HTERT RPE-1 (cell line): ENCODE results near the gene SYNDIG1.

Source experiments
- in situ Hi-C: fragments of 300-500 bp; cut with MboI; formaldehyde crosslinking; loops from 4 replicates; pipeline ENCODE4 v1.14.3; 2020; ENCODE audit warnings: low sequenced_read_pairs

The SYNDIG1 gene

GRCh38 chr20:24469116-24469893, at the start of gene SYNDIG1:
SYNDIG1 (plus strand) TSS chr20:24469629; CDS start chr20:24543098, 73,469 bp downstream.
- in situ Hi-C loops = no loop called here

- in situ Hi-C loops = no loop called here
These were observed 49.6 kb upstream of the SYNDIG1 start for GRCh38 chr20:24419786-24420185.

- in situ Hi-C loops = no loop called here
These were observed 48.9 kb upstream of the SYNDIG1 start for GRCh38 chr20:24420567-24420966.

GRCh38 chr20:24421071-24421470, 48.4 kb upstream of the SYNDIG1 start:
- in situ Hi-C loops = no loop called here

GRCh38 chr20:24422091-24422760, 47.2 kb upstream of the SYNDIG1 start:
- in situ Hi-C loops = no loop called here

- in situ Hi-C loops = no loop called here
These were observed 45.8 kb upstream of the SYNDIG1 start for GRCh38 chr20:24423390-24424313.

GRCh38 chr20:24425523-24426135, 43.8 kb upstream of the SYNDIG1 start:
- in situ Hi-C loops = no loop called here

- in situ Hi-C loops = no loop called here
These were observed 38.0 kb upstream of the SYNDIG1 start for GRCh38 chr20:24431279-24432045.

GRCh38 chr20:24432046-24432442, 37.4 kb upstream of the SYNDIG1 start:
- in situ Hi-C loops = no loop called here

GRCh38 chr20:24436160-24436559, 33.3 kb upstream of the SYNDIG1 start:
- in situ Hi-C loops = no loop called here

- in situ Hi-C loops = no loop called here
These were observed 32.0 kb upstream of the SYNDIG1 start for GRCh38 chr20:24437196-24438082.

GRCh38 chr20:24438331-24438730, 31.1 kb upstream of the SYNDIG1 start:
- in situ Hi-C loops = no loop called here

- in situ Hi-C loops = no loop called here
These were observed 29.6 kb upstream of the SYNDIG1 start for GRCh38 chr20:24439737-24440387.

- in situ Hi-C loops = no loop called here
These were observed 27.8 kb upstream of the SYNDIG1 start for GRCh38 chr20:24441661-24442060.

- in situ Hi-C loops = no loop called here
These were observed 26.5 kb upstream of the SYNDIG1 start for GRCh38 chr20:24442909-24443308.

GRCh38 chr20:24443436-24443835, 26.0 kb upstream of the SYNDIG1 start:
- in situ Hi-C loops = no loop called here

- in situ Hi-C loops = no loop called here
These were observed 24.8 kb upstream of the SYNDIG1 start for GRCh38 chr20:24444526-24445190.

- in situ Hi-C loops = no loop called here
These were observed 23.8 kb upstream of the SYNDIG1 start for GRCh38 chr20:24445510-24446170.
